Mucosa of rectum (tissue), 2 donors: Measurements from ENCODE around the gene HESX1.

Source experiments
- H3K27ac ChIP-seq, 2 donors: one replicate each; pipeline ENCODE4 v1.7.0; 2013; ENCODE audit warnings: inconsistent platforms in 2 of 2, low read depth in 2 of 2, low read length in 2 of 2
- H3K27me3 ChIP-seq, 2 donors: one replicate each; pipeline ENCODE4 v1.7.0; 2013; ENCODE audit warnings: low read length in 2 of 2; ENCODE audit not compliant: control insufficient read depth in 2 of 2, insufficient read depth in 2 of 2
- H3K36me3 ChIP-seq, 2 donors: one replicate each; pipeline ENCODE4 v1.7.0; 2013; ENCODE audit warnings: low read length in 2 of 2; ENCODE audit not compliant: control insufficient read depth in 2 of 2, insufficient read depth in 2 of 2
- H3K4me1 ChIP-seq, 2 donors: one replicate each; pipeline ENCODE4 v1.7.0; 2013; ENCODE audit warnings: low read length in 2 of 2, mild to moderate bottlenecking in 1 of 2; ENCODE audit not compliant: control insufficient read depth in 2 of 2, insufficient read depth in 2 of 2
- H3K4me3 ChIP-seq, 2 donors: one replicate each; pipeline ENCODE4 v1.7.0; 2013; ENCODE audit warnings: low read length in 2 of 2
- H3K9ac ChIP-seq, 2 donors: one replicate each; pipeline ENCODE4 v1.7.0; 2013; ENCODE audit warnings: low read length in 2 of 2, low read depth in 1 of 2, mild to moderate bottlenecking in 1 of 2
- H3K9me3 ChIP-seq, 2 donors: one replicate each; pipeline ENCODE4 v1.7.0; 2013; ENCODE audit warnings: low read length in 2 of 2; ENCODE audit not compliant: control insufficient read depth in 2 of 2
- donor health status: healthy.
- donor health status: Normal muscosa, but diverticular disease.

Gene HESX1

DNA sequence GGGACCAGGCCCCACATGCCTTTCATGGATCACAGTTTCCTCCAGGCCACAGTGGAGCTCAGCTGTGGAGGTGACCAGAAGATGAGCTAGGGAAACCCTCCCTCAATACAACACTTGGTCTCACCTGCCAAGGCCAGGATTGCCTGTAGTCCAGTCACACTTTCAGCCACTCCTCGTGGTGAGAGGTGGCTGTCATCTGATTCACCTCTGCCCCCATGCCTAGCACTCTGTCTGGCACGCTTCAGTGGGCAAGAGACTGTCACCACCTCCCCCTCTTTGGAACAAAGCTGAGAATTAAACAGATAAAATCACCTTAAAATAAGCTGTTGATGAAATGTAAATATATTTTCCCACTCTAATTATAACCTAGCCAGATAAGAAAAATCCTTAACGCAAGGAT is 30.7 kb downstream of the HESX1 start:
- Histone ChIP-seq H3K27ac (no peak overlapping the region), H3K9ac (no peak overlapping the region), H3K4me3 (no peak overlapping the region), H3K9me3 (no peaks in the 10 kb centered on the region), H3K36me3 (no peaks in the 10 kb centered on the region), H3K27me3 (peaks cover 4 to 13% of the 10 kb centered on the region in 2 donors), H3K4me1 (peaks cover 6 to 8% of the 10 kb centered on the region in 2 donors)

DNA sequence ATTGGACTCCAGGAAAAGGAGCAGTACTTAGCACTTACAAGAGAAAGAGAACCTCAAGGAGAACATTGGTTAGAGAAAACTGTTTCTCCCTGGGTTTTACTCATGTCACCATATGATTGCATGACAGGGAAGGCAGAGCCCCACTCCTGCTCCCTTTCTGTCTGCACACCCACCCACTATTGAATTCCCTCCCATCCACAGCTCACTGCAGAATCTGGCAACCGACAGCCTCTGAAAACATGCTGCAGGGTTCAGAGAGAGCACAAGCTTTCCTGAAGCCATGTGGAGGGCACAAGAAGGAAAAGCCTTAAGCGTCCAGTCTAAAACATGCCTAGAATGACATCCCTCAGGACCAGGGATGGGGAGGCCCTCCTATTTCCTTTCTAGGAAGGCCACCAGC is 31.6 kb downstream of the HESX1 start:
- Histone ChIP-seq H3K4me3 (no peak overlapping the region), H3K27me3 (peaks cover 9 to 14% of the 10 kb centered on the region in 2 donors), H3K9me3 (no peaks in the 10 kb centered on the region), H3K9ac (no peak overlapping the region), H3K27ac (no peak overlapping the region), H3K4me1 (peaks cover 6 to 10% of the 10 kb centered on the region in 2 donors), H3K36me3 (no peaks in the 10 kb centered on the region)

- Histone ChIP-seq H3K4me3 (no peak overlapping the region), H3K9ac (no peak overlapping the region), H3K9me3 (no peaks in the 10 kb centered on the region), H3K27me3 (peaks cover 9 to 21% of the 10 kb centered on the region in 2 donors), H3K36me3 (no peaks in the 10 kb centered on the region), H3K27ac (no peak overlapping the region), H3K4me1 (peaks cover 6 to 10% of the 10 kb centered on the region in 2 donors)
Measured at GRCh38 chr3:57166660-57167059, 33.1 kb downstream of the HESX1 start.

- H3K27ac ChIP-seq, result no peak overlapping the region
- peaks cover 6 to 19% of the 10 kb centered on the region in 2 donors for H3K4me1 ChIP-seq
- H3K9ac ChIP-seq, result no peak overlapping the region
- H3K4me3 ChIP-seq, result no peak overlapping the region
- peaks cover 9 to 23% of the 10 kb centered on the region in 2 donors for H3K27me3 ChIP-seq
- H3K9me3 ChIP-seq, result no peaks in the 10 kb centered on the region
- no peaks in the 10 kb centered on the region for H3K36me3 ChIP-seq
Measured at GRCh38 chr3:57165641-57166040, 34.1 kb downstream of the HESX1 start.

- Histone ChIP-seq H3K9ac (peak within 1 kb of the TSS in 1 of 2 donors; percentile 62), H3K4me3 (peak within 1 kb of the TSS; percentile 70 to 71), H3K27me3 (peaks cover 9 to 23% of the 10 kb centered on the region in 2 donors), H3K27ac (no peak within 1 kb of the TSS), H3K9me3 (no peaks in the 10 kb centered on the region), H3K4me1 (peaks cover 10 to 23% of the 10 kb centered on the region in 2 donors), H3K36me3 (no peaks in the 10 kb centered on the region)
Measured at GRCh38 chr3:57164657-57165573, 34.9 kb downstream of the HESX1 start, which contains the start of gene IL17RD. Gene IL17RD (minus strand): TSS chr3:57165353. CDS start chr3:57165286, 67 bp downstream.

GRCh38 chr3:57164217-57164656 is 35.5 kb downstream of the HESX1 start:
- Histone ChIP-seq H3K27me3 (peaks cover 9 to 23% of the 10 kb centered on the region in 2 donors), H3K9me3 (no peaks in the 10 kb centered on the region), H3K27ac (no peak overlapping the region), H3K9ac (peak overlapping the region in 1 of 2 donors; percentile 62), H3K4me1 (peaks cover 15 to 28% of the 10 kb centered on the region in 2 donors), H3K4me3 (peak overlapping the region; percentile 70 to 71), H3K36me3 (no peaks in the 10 kb centered on the region)

- no peaks in the 10 kb centered on the region for H3K9me3 ChIP-seq
- no peaks in the 10 kb centered on the region for H3K36me3 ChIP-seq
- peaks cover 18 to 33% of the 10 kb centered on the region in 2 donors for H3K4me1 ChIP-seq
- H3K9ac ChIP-seq, result no peak overlapping the region
- H3K4me3 ChIP-seq, result peak overlapping the region; percentile 70 to 71
- H3K27ac ChIP-seq, result no peak overlapping the region
- peaks cover 9 to 23% of the 10 kb centered on the region in 2 donors for H3K27me3 ChIP-seq
Measured at GRCh38 chr3:57163751-57164150, 36.0 kb downstream of the HESX1 start.

GRCh38 chr3:57161915-57162314 is 37.9 kb downstream of the HESX1 start:
- no peak overlapping the region for H3K27ac ChIP-seq
- no peak overlapping the region for H3K4me3 ChIP-seq
- peaks cover 18 to 33% of the 10 kb centered on the region in 2 donors for H3K4me1 ChIP-seq
- H3K9me3 ChIP-seq, result no peaks in the 10 kb centered on the region
- H3K36me3 ChIP-seq, result no peaks in the 10 kb centered on the region
- no peak overlapping the region for H3K9ac ChIP-seq
- H3K27me3 ChIP-seq, result peaks cover 9 to 12% of the 10 kb centered on the region in 2 donors

DNA sequence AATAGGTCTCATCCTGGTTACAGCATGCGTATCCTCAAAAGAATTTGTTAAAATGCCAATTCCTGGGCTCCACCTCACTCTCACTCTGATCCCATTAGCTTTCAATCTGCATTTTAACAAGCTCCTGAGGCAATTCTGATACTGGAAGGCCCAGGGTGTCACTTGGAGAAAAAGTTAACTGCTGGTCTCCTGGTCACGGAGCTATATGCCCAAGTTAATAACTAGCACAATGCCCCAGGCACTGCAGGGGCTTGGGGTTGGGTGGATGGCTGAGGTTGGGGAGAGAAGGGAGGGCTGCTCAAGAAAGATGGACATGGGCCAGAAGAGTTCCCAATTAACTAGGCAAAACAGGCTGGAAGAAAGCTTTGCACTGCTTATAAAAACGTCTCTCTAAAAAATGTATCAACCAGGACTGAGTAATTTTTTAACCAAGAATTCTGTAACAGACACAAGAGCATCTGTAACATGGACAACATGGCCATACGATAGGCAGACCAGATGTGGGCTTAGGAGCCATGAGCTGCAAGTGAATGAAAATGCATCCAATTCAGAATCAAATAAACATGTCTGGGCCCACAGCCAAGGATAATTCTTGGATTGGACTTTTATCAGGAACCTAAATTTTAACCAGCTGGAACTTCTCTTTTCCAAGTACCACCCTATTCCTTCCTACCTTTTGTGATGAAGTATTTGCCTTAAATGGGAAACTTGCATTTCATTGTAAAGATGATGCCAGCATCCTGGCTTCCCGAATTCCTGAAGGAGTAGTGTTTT is 38.8 kb downstream of the HESX1 start:
- Histone ChIP-seq H3K4me3 (no peak overlapping the region), H3K4me1 (peaks cover 18 to 33% of the 10 kb centered on the region in 2 donors), H3K36me3 (no peaks in the 10 kb centered on the region), H3K9ac (no peak overlapping the region), H3K27ac (no peak overlapping the region), H3K27me3 (peaks cover 9 to 10% of the 10 kb centered on the region in 2 donors), H3K9me3 (no peaks in the 10 kb centered on the region)
